ENCODE results near the gene ZNF276. TPM values are rescaled to one million over a fixed set of nuclear protein-coding genes. Genes with fewer than 3 reads are reported as not detected.

ZNF276 gene
- total RNA-seq, 1 donor from 2014 or later = 33.8 TPM

- DNase-seq (ENCODE audit: extremely low read depth, low read depth, low spot score) = no peak
These were observed 9.6 kb upstream of the ZNF276 start for GRCh38 chr16:89711601-89712273.

GRCh38 chr16:89712274-89712781 is 9.0 kb upstream of the ZNF276 start:
- no peak for DNase-seq (ENCODE audit: extremely low read depth, low read depth, low spot score)

GRCh38 chr16:89716493-89716892 is 4.8 kb upstream of the ZNF276 start:
- DNase-seq (ENCODE audit: extremely low read depth, low read depth, low spot score) = no peak

- DNase-seq (ENCODE audit: extremely low read depth, low read depth, low spot score) = no peak
These were observed 4.2 kb upstream of the ZNF276 start for GRCh38 chr16:89716916-89717687.

- no peak for DNase-seq (ENCODE audit: extremely low read depth, low read depth, low spot score)
These were observed 3.4 kb upstream of the ZNF276 start for GRCh38 chr16:89717688-89718505.

- no peak for DNase-seq (ENCODE audit: extremely low read depth, low read depth, low spot score)
These were observed 855 bp upstream of the ZNF276 start for GRCh38 chr16:89720551-89720812.

GRCh38 chr16:89721546-89722391 is 432 bp downstream of the ZNF276 start:
- DNase-seq (ENCODE audit: extremely low read depth, low read depth, low spot score) = no peak

- no peak for DNase-seq (ENCODE audit: extremely low read depth, low read depth, low spot score)
These were observed 1.3 kb downstream of the ZNF276 start for GRCh38 chr16:89722392-89723278.

- DNase-seq (ENCODE audit: extremely low read depth, low read depth, low spot score) = no peak
These were observed 2.2 kb downstream of the ZNF276 start for GRCh38 chr16:89723279-89724250.

- DNase-seq (ENCODE audit: extremely low read depth, low read depth, low spot score) = no peak
These were observed 6.2 kb downstream of the ZNF276 start for GRCh38 chr16:89727406-89728120.

- DNase-seq (ENCODE audit: extremely low read depth, low read depth, low spot score) = no peak
These were observed 8.0 kb downstream of the ZNF276 start for GRCh38 chr16:89729293-89729692.

GRCh38 chr16:89729863-89730593 is 8.7 kb downstream of the ZNF276 start:
- DNase-seq (ENCODE audit: extremely low read depth, low read depth, low spot score) = no peak

- no peak for DNase-seq (ENCODE audit: extremely low read depth, low read depth, low spot score)
These were observed 9.4 kb downstream of the ZNF276 start for GRCh38 chr16:89730610-89731234.

- DNase-seq (ENCODE audit: extremely low read depth, low read depth, low spot score) = no peak
These were observed 11.0 kb downstream of the ZNF276 start for GRCh38 chr16:89732142-89732917.

- DNase-seq (ENCODE audit: extremely low read depth, low read depth, low spot score) = no peak
These were observed 11.5 kb downstream of the ZNF276 start for GRCh38 chr16:89732918-89733242.

GRCh38 chr16:89733322-89733721 is 12.0 kb downstream of the ZNF276 start:
- DNase-seq (ENCODE audit: extremely low read depth, low read depth, low spot score) = no peak
